Brain pericyte (primary cell): Measurements from ENCODE around the gene WNT5B.
"Not testable (repeated sequence)": the region's sequence is repeated elsewhere in the genome, so short reads cannot be mapped to it uniquely, and the experiment has no call there.

ENCODE experiments used
- DNase-seq: peaks from one replicate; pipeline ENCODE4 v3.0.0-alpha.2; 2012; ENCODE audit warnings: low read depth, low spot score

The WNT5B gene

DNA sequence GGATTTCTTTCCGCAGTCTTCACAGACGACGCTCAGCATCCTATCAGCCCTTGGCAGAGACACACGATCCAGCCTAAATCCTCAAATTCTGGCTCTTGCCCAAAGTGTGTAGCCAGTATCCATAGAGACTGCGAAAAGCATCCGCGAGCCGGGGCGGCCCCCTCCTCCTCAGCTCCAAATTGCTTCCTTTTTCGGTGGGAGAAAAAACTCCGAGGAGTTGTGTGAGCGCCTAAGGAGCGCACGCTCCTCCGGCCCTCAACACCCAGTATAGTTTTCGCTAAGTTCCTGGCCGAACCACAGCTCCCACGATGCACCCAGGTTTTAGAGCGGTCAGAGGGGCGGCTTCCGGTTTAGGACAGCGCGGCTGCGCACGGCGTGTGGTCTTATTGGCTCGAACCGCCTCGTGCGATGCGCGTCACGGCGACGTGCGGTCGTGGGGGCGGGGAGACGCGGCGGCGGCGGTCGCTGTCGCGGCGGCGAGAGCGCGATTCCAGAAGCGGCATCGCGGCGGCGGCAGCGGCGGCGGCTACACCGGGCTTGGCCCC lies 61.6 kb downstream of the WNT5B start, which contains the start of gene ADIPOR2:
Gene ADIPOR2, plus strand, starts transcription at position 493 of the 545 bp plus-strand sequence. CDS start 63,274 bp downstream, outside the sequence.
- peak; percentile 87 for DNase-seq

DNA sequence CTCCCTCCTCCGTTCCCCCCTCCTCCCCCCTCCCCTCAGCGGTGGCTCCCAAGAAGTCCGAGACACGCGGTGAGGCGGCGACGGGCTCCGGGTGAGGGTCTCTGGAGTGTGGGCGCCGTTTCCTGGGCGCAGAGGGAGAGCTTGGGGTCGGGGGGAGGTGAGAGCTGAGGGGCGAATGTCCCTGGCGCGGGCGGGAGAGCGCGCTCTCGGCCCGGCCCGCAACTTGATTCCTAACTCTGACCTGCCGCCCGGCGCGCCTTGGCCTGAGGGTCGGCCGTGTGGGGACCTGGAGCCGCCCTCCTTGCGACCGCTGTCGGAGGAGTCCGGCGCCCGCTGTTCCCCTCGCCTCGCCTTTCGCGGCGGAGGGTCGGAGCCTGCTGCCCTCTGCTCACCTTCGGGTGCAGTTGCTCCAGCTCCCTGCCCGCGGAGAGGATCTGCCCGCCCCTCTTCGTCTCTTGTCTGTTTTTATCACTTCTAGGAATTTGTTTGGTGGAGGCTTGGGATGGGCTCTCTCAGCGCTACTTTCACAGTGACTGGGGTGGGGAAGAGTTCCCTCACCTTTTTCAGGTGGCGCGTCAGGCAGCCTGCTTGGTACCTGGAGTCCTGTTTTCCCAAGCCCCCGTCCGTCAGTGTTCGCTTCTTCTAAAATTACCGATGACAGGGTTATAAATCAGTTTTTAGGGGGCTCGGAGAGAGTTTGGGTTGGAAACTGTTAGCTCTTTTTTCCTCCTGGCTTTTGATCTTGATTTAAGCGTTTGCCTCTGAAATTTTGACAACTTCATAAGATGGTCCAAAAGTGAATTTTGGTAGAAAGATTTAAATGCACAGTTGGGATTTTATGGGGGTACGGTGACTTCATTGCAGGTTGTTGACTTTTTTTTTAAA lies 62.3 kb downstream of the WNT5B start:
- DNase-seq, result peak; percentile 27

- no peak for DNase-seq
Measured at GRCh38 chr12:1692226-1692625, 63.2 kb downstream of the WNT5B start.

GRCh38 chr12:1692895-1693610 lies 64.0 kb downstream of the WNT5B start:
- DNase-seq, result no peak

GRCh38 chr12:1695097-1695496 lies 66.1 kb downstream of the WNT5B start:
- not testable (repeated sequence) for DNase-seq

GRCh38 chr12:1695886-1696670 lies 67.0 kb downstream of the WNT5B start:
- DNase-seq, result no peak

GRCh38 chr12:1696800-1697199 lies 67.8 kb downstream of the WNT5B start:
- no peak for DNase-seq
